HepG2 (cell line): Measurements from ENCODE around the gene SIX5. TPM values are rescaled to one million over a fixed set of nuclear protein-coding genes. Genes with fewer than 3 reads are reported as not detected.

Experiments
- FOXO1 ChIP-seq: sonication (generic); formaldehyde crosslinking; IDR thresholded peaks from 2 replicates; pipeline ENCODE4 v1.4.0; 2020; ENCODE audit warnings: missing genetic modification reagents
- MBNL3 ChIP-seq: fragments of 250-450 bp; sonication (Bioruptor Pico); conservative IDR thresholded peaks from 2 replicates; pipeline ENCODE4 v1.8.0; 2022; ENCODE audit warnings: mild to moderate bottlenecking, inconsistent platforms
- MTA3 ChIP-seq: sonication (generic); formaldehyde crosslinking; IDR thresholded peaks from 2 replicates; pipeline ENCODE4 v1.4.0; 2020; ENCODE audit warnings: missing genetic modification reagents
- PAF1 ChIP-seq: IDR thresholded peaks from 2 replicates; pipeline ENCODE4 v1.6.1; 2016; ENCODE audit warnings: missing genetic modification reagents, missing compliant biosample characterization
- SYNCRIP ChIP-seq: fragments of 200-400 bp; formaldehyde crosslinking; IDR thresholded peaks from 2 replicates; pipeline ENCODE4 v1.6.1; 2018; ENCODE audit warnings: mild to moderate bottlenecking, low read depth, low read length; ENCODE audit not compliant: insufficient read depth
- ZC3H13 ChIP-seq: sonication (generic); formaldehyde crosslinking; IDR thresholded peaks from 2 replicates; pipeline ENCODE4 v1.8.1; 2023; ENCODE audit warnings: mild to moderate bottlenecking, missing genetic modification reagents, moderate library complexity
- ZFYVE20 ChIP-seq: sonication (generic); formaldehyde crosslinking; IDR thresholded peaks from 2 replicates; pipeline ENCODE4 v1.8.0; 2023; ENCODE audit warnings: low read depth, mild to moderate bottlenecking, moderate library complexity, missing genetic modification reagents, borderline replicate concordance
- ZNF101 ChIP-seq: sonication (generic); formaldehyde crosslinking; IDR thresholded peaks from 2 replicates; pipeline ENCODE4 v1.4.0; 2020; ENCODE audit warnings: mild to moderate bottlenecking, low read depth, missing genetic modification reagents, borderline replicate concordance
- ZNF383 ChIP-seq: sonication (generic); formaldehyde crosslinking; IDR thresholded peaks from 2 replicates; pipeline ENCODE4 v1.4.0; 2020; ENCODE audit warnings: missing genetic modification reagents, mild to moderate bottlenecking, borderline replicate concordance
- ZNF737 ChIP-seq: sonication (generic); formaldehyde crosslinking; IDR thresholded peaks from 2 replicates; pipeline ENCODE4 v1.5.0; 2020; ENCODE audit warnings: missing genetic modification reagents, mild to moderate bottlenecking, borderline replicate concordance
- polyA plus RNA-seq, 8 experiments: library from polyadenylated mRNA; depleted of rRNA in 3 of 8; stranded (reverse) in 7 of 8; unstranded in 1 of 8; fragments of >200 nt; fragmentation: Illumina TruSeq in 4 of 8; extraction: Trizol in 4 of 8; gene quantifications; 2 replicates each; pipeline versions ENCODE4 v1.2.1 to v1.2.3, GENCODE V29; 2011 to 2016; ENCODE audit warnings: low read depth in 4 of 8, missing spikeins in 1 of 8, mixed read lengths in 1 of 8; ENCODE audit not compliant: insufficient read depth in 1 of 8
- total RNA-seq, 5 experiments: library from RNA; depleted of rRNA; stranded (reverse); fragments of >200 nt; fragmentation: Illumina TruSeq; extraction: Trizol; gene quantifications; 2 replicates each; pipeline ENCODE4 v1.2.3, GENCODE V29; 2016; ENCODE audit warnings: low read depth in 1 of 5
- TF ChIP-seq, protein P1 (sequence below): sonication (generic); formaldehyde crosslinking; IDR thresholded peaks from 2 replicates; pipeline ENCODE4 v1.8.1; 2023; ENCODE audit warnings: missing genetic modification reagents, inconsistent platforms, borderline replicate concordance
- TF ChIP-seq, protein P2 (sequence below): sonication (generic); formaldehyde crosslinking; IDR thresholded peaks from 2 replicates; pipeline ENCODE4 v1.4.0; 2020; ENCODE audit warnings: mild to moderate bottlenecking, missing genetic modification reagents
- TF ChIP-seq, protein P3 (sequence below): sonication (generic); formaldehyde crosslinking; conservative IDR thresholded peaks from 2 replicates; pipeline ENCODE4 v1.4.0; 2020; ENCODE audit warnings: missing genetic modification reagents
- TF ChIP-seq, protein P4 (sequence below): sonication (generic); formaldehyde crosslinking; IDR thresholded peaks from 2 replicates; pipeline ENCODE4; 2020; ENCODE audit warnings: missing genetic modification reagents, mild to moderate bottlenecking, borderline replicate concordance

SIX5 gene
- total and polyA plus RNA-seq, 2 of the 13 experiments (the other 11 are each of a cell fraction or from before 2014, with no cell fraction given), result 7.7 to 10.5 TPM

DNA sequence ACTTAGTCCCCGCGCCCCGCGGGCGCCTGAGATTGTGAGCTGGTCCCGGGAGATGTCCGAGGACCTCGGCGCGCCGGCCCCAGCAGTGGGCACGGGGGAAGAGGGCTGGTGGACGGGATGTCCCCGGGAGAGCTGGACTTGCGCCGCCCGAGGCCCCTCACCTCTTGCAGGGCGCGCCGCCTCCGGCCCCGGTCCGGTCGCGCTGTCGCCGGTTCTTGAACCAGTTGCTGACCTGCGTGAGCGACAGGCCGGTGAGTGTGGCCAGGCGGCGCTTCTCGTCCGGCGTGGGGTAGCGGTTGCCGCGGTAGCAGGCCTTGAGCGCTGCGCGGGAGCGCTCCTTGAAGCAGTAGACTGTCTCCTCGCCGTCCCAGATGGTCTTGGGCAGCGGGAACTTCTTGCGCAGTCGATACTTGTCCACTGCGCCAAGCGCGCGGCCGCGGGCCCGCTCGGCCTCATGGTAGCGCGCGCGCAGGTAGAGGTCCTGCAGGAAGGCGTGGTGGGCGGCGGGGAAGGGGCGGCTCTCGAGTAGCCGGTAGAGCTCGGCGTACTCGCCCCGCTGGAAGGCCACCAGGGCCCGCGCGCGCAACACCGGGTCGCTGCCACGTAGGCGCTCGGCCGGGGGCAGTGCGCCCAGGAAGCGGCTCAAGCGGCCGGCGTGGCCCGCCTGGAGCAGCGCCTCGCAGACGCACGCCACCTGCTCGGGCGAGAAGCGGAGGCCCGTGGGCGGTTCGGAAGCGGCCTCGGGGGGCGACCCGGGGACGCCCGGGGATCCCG, 984 bp downstream of the SIX5 start (continued):
- TF ChIP-seq, protein P1, sequence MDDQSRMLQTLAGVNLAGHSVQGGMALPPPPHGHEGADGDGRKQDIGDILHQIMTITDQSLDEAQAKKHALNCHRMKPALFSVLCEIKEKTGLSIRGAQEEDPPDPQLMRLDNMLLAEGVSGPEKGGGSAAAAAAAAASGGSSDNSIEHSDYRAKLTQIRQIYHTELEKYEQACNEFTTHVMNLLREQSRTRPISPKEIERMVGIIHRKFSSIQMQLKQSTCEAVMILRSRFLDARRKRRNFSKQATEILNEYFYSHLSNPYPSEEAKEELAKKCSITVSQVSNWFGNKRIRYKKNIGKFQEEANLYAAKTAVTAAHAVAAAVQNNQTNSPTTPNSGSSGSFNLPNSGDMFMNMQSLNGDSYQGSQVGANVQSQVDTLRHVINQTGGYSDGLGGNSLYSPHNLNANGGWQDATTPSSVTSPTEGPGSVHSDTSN (CRISPR knock-in tag), result no peak
- no peak for TF ChIP-seq SYNCRIP
- no peak for TF ChIP-seq ZFYVE20 (CRISPR knock-in tag)
- no peak for TF ChIP-seq MTA3 (CRISPR knock-in tag)
- TF ChIP-seq ZNF737, result no peak
- TF ChIP-seq, protein P2, sequence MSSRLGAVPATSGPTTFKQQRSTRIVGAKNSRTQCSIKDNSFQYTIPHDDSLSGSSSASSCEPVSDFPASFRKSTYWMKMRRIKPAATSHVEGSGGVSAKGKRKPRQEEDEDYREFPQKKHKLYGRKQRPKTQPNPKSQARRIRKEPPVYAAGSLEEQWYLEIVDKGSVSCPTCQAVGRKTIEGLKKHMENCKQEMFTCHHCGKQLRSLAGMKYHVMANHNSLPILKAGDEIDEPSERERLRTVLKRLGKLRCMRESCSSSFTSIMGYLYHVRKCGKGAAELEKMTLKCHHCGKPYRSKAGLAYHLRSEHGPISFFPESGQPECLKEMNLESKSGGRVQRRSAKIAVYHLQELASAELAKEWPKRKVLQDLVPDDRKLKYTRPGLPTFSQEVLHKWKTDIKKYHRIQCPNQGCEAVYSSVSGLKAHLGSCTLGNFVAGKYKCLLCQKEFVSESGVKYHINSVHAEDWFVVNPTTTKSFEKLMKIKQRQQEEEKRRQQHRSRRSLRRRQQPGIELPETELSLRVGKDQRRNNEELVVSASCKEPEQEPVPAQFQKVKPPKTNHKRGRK (CRISPR knock-in tag), result no peak
- TF ChIP-seq, protein P3, sequence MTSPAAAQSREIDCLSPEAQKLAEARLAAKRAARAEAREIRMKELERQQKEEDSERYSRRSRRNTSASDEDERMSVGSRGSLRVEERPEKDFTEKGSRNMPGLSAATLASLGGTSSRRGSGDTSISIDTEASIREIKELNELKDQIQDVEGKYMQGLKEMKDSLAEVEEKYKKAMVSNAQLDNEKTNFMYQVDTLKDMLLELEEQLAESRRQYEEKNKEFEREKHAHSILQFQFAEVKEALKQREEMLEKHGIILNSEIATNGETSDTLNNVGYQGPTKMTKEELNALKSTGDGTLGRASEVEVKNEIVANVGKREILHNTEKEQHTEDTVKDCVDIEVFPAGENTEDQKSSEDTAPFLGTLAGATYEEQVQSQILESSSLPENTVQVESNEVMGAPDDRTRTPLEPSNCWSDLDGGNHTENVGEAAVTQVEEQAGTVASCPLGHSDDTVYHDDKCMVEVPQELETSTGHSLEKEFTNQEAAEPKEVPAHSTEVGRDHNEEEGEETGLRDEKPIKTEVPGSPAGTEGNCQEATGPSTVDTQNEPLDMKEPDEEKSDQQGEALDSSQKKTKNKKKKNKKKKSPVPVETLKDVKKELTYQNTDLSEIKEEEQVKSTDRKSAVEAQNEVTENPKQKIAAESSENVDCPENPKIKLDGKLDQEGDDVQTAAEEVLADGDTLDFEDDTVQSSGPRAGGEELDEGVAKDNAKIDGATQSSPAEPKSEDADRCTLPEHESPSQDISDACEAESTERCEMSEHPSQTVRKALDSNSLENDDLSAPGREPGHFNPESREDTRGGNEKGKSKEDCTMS (CRISPR knock-in tag), result no peak
- TF ChIP-seq ZNF101 (CRISPR knock-in tag), result no peak
- peak; percentile 57; the same call in 1 of the 2 replicates for TF ChIP-seq ZC3H13 (CRISPR knock-in tag)
- peak; percentile 16; the same call in 1 of the 2 replicates for TF ChIP-seq FOXO1 (CRISPR knock-in tag)
- TF ChIP-seq ZNF383 (CRISPR knock-in tag), result no peak
- TF ChIP-seq MBNL3, result no peak
- no peak for TF ChIP-seq PAF1 (CRISPR knock-in tag)
- TF ChIP-seq, protein P4, sequence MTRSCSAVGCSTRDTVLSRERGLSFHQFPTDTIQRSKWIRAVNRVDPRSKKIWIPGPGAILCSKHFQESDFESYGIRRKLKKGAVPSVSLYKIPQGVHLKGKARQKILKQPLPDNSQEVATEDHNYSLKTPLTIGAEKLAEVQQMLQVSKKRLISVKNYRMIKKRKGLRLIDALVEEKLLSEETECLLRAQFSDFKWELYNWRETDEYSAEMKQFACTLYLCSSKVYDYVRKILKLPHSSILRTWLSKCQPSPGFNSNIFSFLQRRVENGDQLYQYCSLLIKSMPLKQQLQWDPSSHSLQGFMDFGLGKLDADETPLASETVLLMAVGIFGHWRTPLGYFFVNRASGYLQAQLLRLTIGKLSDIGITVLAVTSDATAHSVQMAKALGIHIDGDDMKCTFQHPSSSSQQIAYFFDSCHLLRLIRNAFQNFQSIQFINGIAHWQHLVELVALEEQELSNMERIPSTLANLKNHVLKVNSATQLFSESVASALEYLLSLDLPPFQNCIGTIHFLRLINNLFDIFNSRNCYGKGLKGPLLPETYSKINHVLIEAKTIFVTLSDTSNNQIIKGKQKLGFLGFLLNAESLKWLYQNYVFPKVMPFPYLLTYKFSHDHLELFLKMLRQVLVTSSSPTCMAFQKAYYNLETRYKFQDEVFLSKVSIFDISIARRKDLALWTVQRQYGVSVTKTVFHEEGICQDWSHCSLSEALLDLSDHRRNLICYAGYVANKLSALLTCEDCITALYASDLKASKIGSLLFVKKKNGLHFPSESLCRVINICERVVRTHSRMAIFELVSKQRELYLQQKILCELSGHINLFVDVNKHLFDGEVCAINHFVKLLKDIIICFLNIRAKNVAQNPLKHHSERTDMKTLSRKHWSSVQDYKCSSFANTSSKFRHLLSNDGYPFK, result no peak; the same call in 1 of the 2 replicates
